ENCODE measurements around the gene ULK1. TPM values are rescaled to one million over a fixed set of nuclear protein-coding genes. Genes with fewer than 3 reads are reported as not detected.

The ULK1 gene
- total and polyA plus RNA-seq, 2 donors (not counting 1 experiment from before 2014, with no cell fraction given), result 3.3 to 14.9 TPM

DNA sequence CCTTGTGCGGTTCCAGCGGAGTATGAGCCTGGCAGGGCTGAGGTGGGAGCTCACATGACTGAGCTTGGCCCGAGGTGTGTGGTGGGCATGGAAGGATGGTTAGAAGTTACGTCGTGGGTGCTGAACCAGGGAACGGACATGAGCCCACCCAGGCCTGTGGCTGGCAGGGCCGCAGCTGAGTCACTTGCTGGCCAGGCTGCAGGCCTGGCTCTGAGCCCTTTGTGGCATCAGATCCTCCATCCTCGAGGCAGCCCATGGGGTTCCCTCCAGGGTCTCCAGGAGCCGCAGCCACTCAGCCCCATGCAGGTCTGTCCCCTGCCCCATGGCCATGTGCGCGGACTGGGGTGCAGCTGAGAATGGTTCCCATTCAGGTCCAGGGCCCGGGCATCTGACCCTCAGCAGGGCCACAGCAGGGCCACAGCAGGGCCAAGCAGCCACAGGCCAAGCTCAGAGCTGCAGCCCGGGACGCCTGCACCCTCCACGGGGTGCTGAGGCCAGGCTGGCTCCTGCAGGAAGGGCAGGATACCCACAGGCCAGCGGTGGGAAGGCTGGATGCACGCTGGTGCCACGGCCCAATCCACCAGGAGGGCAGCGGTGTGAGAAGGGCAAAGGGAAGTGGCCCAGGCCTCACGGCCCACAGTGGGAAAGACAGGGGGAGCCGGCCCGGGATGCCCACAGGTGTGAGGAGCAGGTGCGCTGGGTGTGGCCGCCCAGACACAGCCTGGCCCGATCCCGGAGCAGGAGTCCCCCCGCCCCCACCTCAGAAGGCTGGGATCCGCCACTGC, 26.3 kb upstream of the ULK1 start:
- Histone ChIP-seq H3K79me2 (ENCODE audit: control insufficient read depth, insufficient read depth, low read length) (no peaks in the 10 kb centered on the region), H3K9ac (ENCODE audit: insufficient read depth, low read length) (no peak overlapping the region), H3K27me3 (ENCODE audit: control insufficient read depth, insufficient read depth, low read length) (no peaks in the 10 kb centered on the region), H3K4me2 (ENCODE audit: extremely low read depth, insufficient read depth, low read length) (no peak overlapping the region), H3K4me1 (ENCODE audit: control insufficient read depth, extremely low read depth, insufficient read depth, low read length) (peaks cover 5% of the 10 kb centered on the region), H3K36me3 (ENCODE audit: control insufficient read depth, insufficient read depth, low read length) (no peaks in the 10 kb centered on the region), H3K9me3 (ENCODE audit: control insufficient read depth, insufficient read depth, low read depth, low read length) (no peaks in the 10 kb centered on the region), H2AFZ (ENCODE audit: low read length) (no peak overlapping the region), H4K20me1 (ENCODE audit: control insufficient read depth, extremely low read depth, insufficient read depth, low read length) (no peaks in the 10 kb centered on the region), H3K4me3 (replicated peaks in 1 of 4; ENCODE audit: control extremely low read depth in 1 of 4, insufficient read depth in 1 of 4, low read depth in 3 of 4, low read length in 4 of 4) (no peak overlapping the region), H3K27ac (ENCODE audit: insufficient read depth, low read length) (no peak overlapping the region)
- DNase-seq (ENCODE audit: low read depth in 2 of 2), result peak in 1 of 2 donors; percentile 30
- TF ChIP-seq, protein P1, sequence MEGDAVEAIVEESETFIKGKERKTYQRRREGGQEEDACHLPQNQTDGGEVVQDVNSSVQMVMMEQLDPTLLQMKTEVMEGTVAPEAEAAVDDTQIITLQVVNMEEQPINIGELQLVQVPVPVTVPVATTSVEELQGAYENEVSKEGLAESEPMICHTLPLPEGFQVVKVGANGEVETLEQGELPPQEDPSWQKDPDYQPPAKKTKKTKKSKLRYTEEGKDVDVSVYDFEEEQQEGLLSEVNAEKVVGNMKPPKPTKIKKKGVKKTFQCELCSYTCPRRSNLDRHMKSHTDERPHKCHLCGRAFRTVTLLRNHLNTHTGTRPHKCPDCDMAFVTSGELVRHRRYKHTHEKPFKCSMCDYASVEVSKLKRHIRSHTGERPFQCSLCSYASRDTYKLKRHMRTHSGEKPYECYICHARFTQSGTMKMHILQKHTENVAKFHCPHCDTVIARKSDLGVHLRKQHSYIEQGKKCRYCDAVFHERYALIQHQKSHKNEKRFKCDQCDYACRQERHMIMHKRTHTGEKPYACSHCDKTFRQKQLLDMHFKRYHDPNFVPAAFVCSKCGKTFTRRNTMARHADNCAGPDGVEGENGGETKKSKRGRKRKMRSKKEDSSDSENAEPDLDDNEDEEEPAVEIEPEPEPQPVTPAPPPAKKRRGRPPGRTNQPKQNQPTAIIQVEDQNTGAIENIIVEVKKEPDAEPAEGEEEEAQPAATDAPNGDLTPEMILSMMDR (conservative IDR thresholded peaks at IDR 0.05 in 1 of 2, IDR thresholded peaks at IDR 0.05 in 1 of 2; ENCODE audit: low read depth in 1 of 2, low read length in 2 of 2), result no peak
- no peak for TF ChIP-seq EZH2 (IDR thresholded peaks at IDR 0.05; ENCODE audit: low read length, missing control alignments)

DNA sequence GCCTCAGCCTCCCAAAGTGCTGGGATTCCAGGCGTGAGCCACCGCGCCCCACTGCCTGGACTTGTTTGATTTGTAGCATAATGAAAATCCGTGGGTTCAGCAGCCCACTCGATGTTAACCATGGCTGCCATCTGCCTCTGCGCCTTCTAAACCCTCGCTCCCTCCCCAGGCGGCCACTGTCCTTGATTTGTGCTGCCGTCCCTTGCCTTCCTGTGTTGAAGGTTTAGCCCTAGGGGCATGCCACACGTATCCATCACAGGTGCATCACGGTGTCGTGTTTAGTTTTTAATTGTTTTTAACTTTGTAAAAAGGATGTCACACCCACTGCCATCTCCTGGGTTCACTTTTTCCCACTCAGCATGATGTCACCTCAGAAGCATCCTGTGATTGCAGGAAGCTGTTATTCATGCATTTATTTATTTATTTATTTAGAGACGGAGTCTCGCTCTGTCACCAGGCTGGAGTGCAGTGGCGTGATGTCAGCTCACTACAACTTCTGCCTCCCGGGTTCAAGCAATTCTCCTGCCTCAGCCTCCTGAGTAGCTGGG, 24.5 kb upstream of the ULK1 start:
- H3K36me3 ChIP-seq (ENCODE audit: control insufficient read depth, insufficient read depth, low read length), result no peaks in the 10 kb centered on the region
- no peak overlapping the region for H3K27ac ChIP-seq (ENCODE audit: insufficient read depth, low read length)
- peaks cover 5% of the 10 kb centered on the region for H3K4me1 ChIP-seq (ENCODE audit: control insufficient read depth, extremely low read depth, insufficient read depth, low read length)
- H3K4me3 ChIP-seq (replicated peaks in 1 of 4; ENCODE audit: control extremely low read depth in 1 of 4, insufficient read depth in 1 of 4, low read depth in 3 of 4, low read length in 4 of 4), result no peak overlapping the region
- H2AFZ ChIP-seq (ENCODE audit: low read length), result no peak overlapping the region
- peak; percentile 27 to 76 for DNase-seq (ENCODE audit: low read depth in 2 of 2)
- H4K20me1 ChIP-seq (ENCODE audit: control insufficient read depth, extremely low read depth, insufficient read depth, low read length), result no peaks in the 10 kb centered on the region
- no peaks in the 10 kb centered on the region for H3K9me3 ChIP-seq (ENCODE audit: control insufficient read depth, insufficient read depth, low read depth, low read length)
- H3K27me3 ChIP-seq (ENCODE audit: control insufficient read depth, insufficient read depth, low read length), result no peaks in the 10 kb centered on the region
- TF ChIP-seq, protein P1 (conservative IDR thresholded peaks at IDR 0.05 in 1 of 2, IDR thresholded peaks at IDR 0.05 in 1 of 2; ENCODE audit: low read depth in 1 of 2, low read length in 2 of 2), result no peak
- no peak overlapping the region for H3K4me2 ChIP-seq (ENCODE audit: extremely low read depth, insufficient read depth, low read length)
- no peaks in the 10 kb centered on the region for H3K79me2 ChIP-seq (ENCODE audit: control insufficient read depth, insufficient read depth, low read length)
- no peak overlapping the region for H3K9ac ChIP-seq (ENCODE audit: insufficient read depth, low read length)

DNA sequence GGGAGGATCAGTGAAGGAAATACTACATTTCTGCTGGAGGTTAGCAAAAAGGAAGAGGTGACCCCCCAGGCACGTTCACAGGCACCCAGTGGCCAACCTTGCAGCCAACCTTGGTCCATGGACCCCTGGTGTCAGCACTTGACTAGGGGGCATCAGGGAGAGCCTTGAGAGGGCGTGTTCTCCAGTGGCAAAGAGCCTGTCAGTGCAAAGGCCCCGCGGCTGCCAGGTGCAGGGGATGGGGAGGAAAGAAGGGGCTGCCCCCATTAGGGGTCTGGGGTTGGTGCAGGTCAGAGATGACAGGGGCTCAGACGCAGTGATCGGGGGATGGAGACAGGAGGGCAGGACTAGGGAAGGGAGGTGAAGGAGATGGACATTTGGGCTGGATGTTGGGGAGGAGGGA, 22.7 kb upstream of the ULK1 start:
- H3K4me1 ChIP-seq (ENCODE audit: control insufficient read depth, extremely low read depth, insufficient read depth, low read length), result peaks cover 5% of the 10 kb centered on the region

More for the DNA sequence above, 22.7 kb upstream of the ULK1 start:
- no peak for TF ChIP-seq EZH2 (IDR thresholded peaks at IDR 0.05; ENCODE audit: low read length, missing control alignments)
- TF ChIP-seq, protein P1 (conservative IDR thresholded peaks at IDR 0.05 in 1 of 2, IDR thresholded peaks at IDR 0.05 in 1 of 2; ENCODE audit: low read depth in 1 of 2, low read length in 2 of 2), result no peak
- no peak for DNase-seq (ENCODE audit: low read depth in 2 of 2)
- Histone ChIP-seq H3K27me3 (ENCODE audit: control insufficient read depth, insufficient read depth, low read length) (no peaks in the 10 kb centered on the region), H3K4me2 (ENCODE audit: extremely low read depth, insufficient read depth, low read length) (no peak overlapping the region), H3K79me2 (ENCODE audit: control insufficient read depth, insufficient read depth, low read length) (no peaks in the 10 kb centered on the region), H3K36me3 (ENCODE audit: control insufficient read depth, insufficient read depth, low read length) (no peaks in the 10 kb centered on the region), H2AFZ (ENCODE audit: low read length) (no peak overlapping the region), H3K4me3 (replicated peaks in 1 of 4; ENCODE audit: control extremely low read depth in 1 of 4, insufficient read depth in 1 of 4, low read depth in 3 of 4, low read length in 4 of 4) (no peak overlapping the region), H3K9ac (ENCODE audit: insufficient read depth, low read length) (no peak overlapping the region), H3K27ac (ENCODE audit: insufficient read depth, low read length) (no peak overlapping the region), H3K9me3 (ENCODE audit: control insufficient read depth, insufficient read depth, low read depth, low read length) (no peaks in the 10 kb centered on the region), H4K20me1 (ENCODE audit: control insufficient read depth, extremely low read depth, insufficient read depth, low read length) (no peaks in the 10 kb centered on the region)
